Thoracic aorta (tissue), 2 donors: ENCODE data around the gene ZFAND2A. TPM values are rescaled to one million over a fixed set of nuclear protein-coding genes. Genes with fewer than 3 reads are reported as not detected.
"Not testable (repeated sequence)": the region's sequence is repeated elsewhere in the genome, so short reads cannot be mapped to it uniquely, and the experiment has no call there.

ENCODE experiments used
- ATAC-seq: fragments of 150-250 bp; one replicate; pipeline ENCODE4 v1.8.0; 2017; ENCODE audit warnings: low read depth; ENCODE audit not compliant: insufficient number of reproducible peaks, low FRiP score
- DNase-seq: peaks from one replicate; pipeline ENCODE4 v3.0.0-alpha.2; 2020; ENCODE audit warnings: low spot score
- H3K27ac ChIP-seq, 2 donors: fragments of 200-600 bp; sonication (generic); 1 replicate in 1 of 2; 2 replicates in 1 of 2; pipeline ENCODE4 v1.5.1; 2016; ENCODE audit warnings: mild to moderate bottlenecking in 2 of 2, moderate library complexity in 2 of 2
- H3K27me3 ChIP-seq: fragments of 200-600 bp; sonication (generic); replicated peaks from 2 replicates; pipeline ENCODE4 v1.6.0; 2016; ENCODE audit warnings: mild to moderate bottlenecking; ENCODE audit not compliant: insufficient read depth
- H3K36me3 ChIP-seq: fragments of 200-600 bp; sonication (generic); one replicate; pipeline ENCODE4 v1.5.1; 2016
- H3K4me1 ChIP-seq, 2 donors: fragments of 200-600 bp; sonication (generic); 1 replicate in 1 of 2; 2 replicates in 1 of 2; pipeline versions ENCODE4 v1.5.1 to v1.6.0; 2016; ENCODE audit warnings: low read depth in 2 of 2, mild to moderate bottlenecking in 1 of 2; ENCODE audit not compliant: control insufficient read depth in 1 of 2
- H3K4me3 ChIP-seq: fragments of 200-600 bp; sonication (generic); 2 replicates; pipeline ENCODE4 v1.5.1; 2016; ENCODE audit warnings: mild to moderate bottlenecking
- H3K9me3 ChIP-seq: fragments of 200-600 bp; sonication (generic); 2 replicates; pipeline ENCODE4 v1.5.1; 2016
- CTCF ChIP-seq: fragments of 200-600 bp; sonication (generic); IDR thresholded peaks from one replicate; pipeline ENCODE4 v1.5.1; 2019; ENCODE audit warnings: antibody characterized with exemption
- total RNA-seq, 2 donors: library from RNA; depleted of rRNA; stranded (reverse); fragments of >200 nt; gene quantifications; one replicate each; pipeline versions ENCODE4 v1.1.0 to v1.2.3, GENCODE V29; 2016

ZFAND2A gene
- total RNA-seq, 2 donors from 2014 or later, result 19.3 to 23.2 TPM

- ATAC-seq (no peak), DNase-seq (no peak)
- Histone ChIP-seq H3K27ac (no peak overlapping the region), H3K4me3 (no peak overlapping the region), H3K27me3 (no peaks in the 10 kb centered on the region), H3K36me3 (no peaks in the 10 kb centered on the region), H3K4me1 (peaks cover 10 to 14% of the 10 kb centered on the region in 2 donors), H3K9me3 (no peaks in the 10 kb centered on the region)
- TF ChIP-seq CTCF, result no peak
Observed at GRCh38 chr7:1120791-1121190, 39.2 kb downstream of the ZFAND2A start.

GRCh38 chr7:1119201-1119600 is 40.8 kb downstream of the ZFAND2A start:
- no peaks in the 10 kb centered on the region for H3K9me3 ChIP-seq
- no peak for TF ChIP-seq CTCF
- peaks cover 3 to 7% of the 10 kb centered on the region in 2 donors for H3K4me1 ChIP-seq
- H3K27me3 ChIP-seq, result no peaks in the 10 kb centered on the region
- H3K4me3 ChIP-seq, result no peak overlapping the region
- H3K36me3 ChIP-seq, result no peaks in the 10 kb centered on the region
- DNase-seq (no peak), ATAC-seq (no peak)
- H3K27ac ChIP-seq, result no peak overlapping the region

GRCh38 chr7:1117321-1117928 is 42.6 kb downstream of the ZFAND2A start:
- Histone ChIP-seq H3K36me3 (no peaks in the 10 kb centered on the region), H3K4me1 (no peaks in the 10 kb centered on the region), H3K9me3 (no peaks in the 10 kb centered on the region), H3K27ac (no peak overlapping the region), H3K27me3 (no peaks in the 10 kb centered on the region), H3K4me3 (no peak overlapping the region)
- no peak for DNase-seq
- ATAC-seq, result no peak
- TF ChIP-seq CTCF, result no peak

GRCh38 chr7:1116383-1117008 is 43.5 kb downstream of the ZFAND2A start:
- not testable (repeated sequence) for ATAC-seq, H3K36me3 ChIP-seq, H3K9me3 ChIP-seq, H3K27ac ChIP-seq, H3K27me3 ChIP-seq, H3K4me3 ChIP-seq, DNase-seq, H3K4me1 ChIP-seq

- not testable (repeated sequence) for H3K4me3 ChIP-seq, H3K9me3 ChIP-seq, H3K27me3 ChIP-seq, ATAC-seq, DNase-seq, H3K36me3 ChIP-seq, H3K4me1 ChIP-seq, H3K27ac ChIP-seq
Observed at GRCh38 chr7:1115171-1116045, 44.6 kb downstream of the ZFAND2A start.

- DNase-seq, result no peak
- ATAC-seq, result no peak
Observed at GRCh38 chr7:1114505-1114904, 45.5 kb downstream of the ZFAND2A start.

More at GRCh38 chr7:1114505-1114904, 45.5 kb downstream of the ZFAND2A start:
- no peaks in the 10 kb centered on the region for H3K36me3 ChIP-seq
- H3K4me3 ChIP-seq, result no peak overlapping the region
- no peaks in the 10 kb centered on the region for H3K27me3 ChIP-seq
- no peaks in the 10 kb centered on the region for H3K4me1 ChIP-seq
- no peak for TF ChIP-seq CTCF
- H3K27ac ChIP-seq, result no peak overlapping the region
- no peaks in the 10 kb centered on the region for H3K9me3 ChIP-seq
